DOHH2 (cell line): ENCODE measurements around the gene A4GALT.

Experiments used
- EZH2phosphoT487 ChIP-seq: fragments of 200-600 bp; sonication (generic); IDR thresholded peaks from 2 replicates; pipeline ENCODE4 v1.6.1; 2017; ENCODE audit warnings: borderline replicate concordance, mild to moderate bottlenecking, antibody characterized with exemption, low read length, moderate library complexity, mixed read lengths
- TF ChIP-seq, protein P1 (sequence below): fragments of 200-600 bp; sonication (generic); IDR thresholded peaks from one replicate; pipeline ENCODE4 v1.5.1; 2014; ENCODE audit warnings: antibody characterized with exemption, mild to moderate bottlenecking, low read depth, low read length; ENCODE audit not compliant: poor library complexity, severe bottlenecking

DNA sequence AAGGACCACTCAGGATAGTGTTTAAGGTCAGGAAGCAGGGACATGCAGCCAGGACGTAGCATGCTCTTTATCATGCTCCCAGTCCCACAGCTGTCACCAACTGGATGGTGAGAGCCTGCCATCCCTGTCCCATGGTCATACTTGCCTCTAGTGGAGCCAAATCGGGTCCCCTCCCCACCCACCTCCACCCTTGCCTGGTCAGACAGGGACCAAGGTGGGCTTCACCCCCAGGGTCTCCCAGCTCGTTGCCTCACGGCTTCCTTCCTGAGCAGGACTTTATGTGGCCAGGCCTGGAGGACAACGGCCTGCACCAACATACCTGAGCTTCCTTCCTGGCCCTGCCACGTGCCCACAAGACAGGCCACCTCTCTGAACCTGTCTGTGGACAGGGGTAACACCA is 19.8 kb downstream of the A4GALT start:
- TF ChIP-seq, protein P1, sequence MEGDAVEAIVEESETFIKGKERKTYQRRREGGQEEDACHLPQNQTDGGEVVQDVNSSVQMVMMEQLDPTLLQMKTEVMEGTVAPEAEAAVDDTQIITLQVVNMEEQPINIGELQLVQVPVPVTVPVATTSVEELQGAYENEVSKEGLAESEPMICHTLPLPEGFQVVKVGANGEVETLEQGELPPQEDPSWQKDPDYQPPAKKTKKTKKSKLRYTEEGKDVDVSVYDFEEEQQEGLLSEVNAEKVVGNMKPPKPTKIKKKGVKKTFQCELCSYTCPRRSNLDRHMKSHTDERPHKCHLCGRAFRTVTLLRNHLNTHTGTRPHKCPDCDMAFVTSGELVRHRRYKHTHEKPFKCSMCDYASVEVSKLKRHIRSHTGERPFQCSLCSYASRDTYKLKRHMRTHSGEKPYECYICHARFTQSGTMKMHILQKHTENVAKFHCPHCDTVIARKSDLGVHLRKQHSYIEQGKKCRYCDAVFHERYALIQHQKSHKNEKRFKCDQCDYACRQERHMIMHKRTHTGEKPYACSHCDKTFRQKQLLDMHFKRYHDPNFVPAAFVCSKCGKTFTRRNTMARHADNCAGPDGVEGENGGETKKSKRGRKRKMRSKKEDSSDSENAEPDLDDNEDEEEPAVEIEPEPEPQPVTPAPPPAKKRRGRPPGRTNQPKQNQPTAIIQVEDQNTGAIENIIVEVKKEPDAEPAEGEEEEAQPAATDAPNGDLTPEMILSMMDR = no peak
- TF ChIP-seq EZH2phosphoT487 = no peak
